Thoracic aorta (tissue), 2 donors: ENCODE results near the gene IL13. TPM values are rescaled to one million over a fixed set of nuclear protein-coding genes. Genes with fewer than 3 reads are reported as not detected.

Source experiments
- ATAC-seq: fragments of 150-250 bp; one replicate; pipeline ENCODE4 v1.8.0; 2017; ENCODE audit warnings: low read depth; ENCODE audit not compliant: insufficient number of reproducible peaks, low FRiP score
- DNase-seq: peaks from one replicate; pipeline ENCODE4 v3.0.0-alpha.2; 2020; ENCODE audit warnings: low spot score
- H3K27ac ChIP-seq, 2 donors: fragments of 200-600 bp; sonication (generic); 1 replicate in 1 of 2; 2 replicates in 1 of 2; pipeline ENCODE4 v1.5.1; 2016; ENCODE audit warnings: mild to moderate bottlenecking in 2 of 2, moderate library complexity in 2 of 2
- H3K27me3 ChIP-seq: fragments of 200-600 bp; sonication (generic); replicated peaks from 2 replicates; pipeline ENCODE4 v1.6.0; 2016; ENCODE audit warnings: mild to moderate bottlenecking; ENCODE audit not compliant: insufficient read depth
- H3K36me3 ChIP-seq: fragments of 200-600 bp; sonication (generic); one replicate; pipeline ENCODE4 v1.5.1; 2016
- H3K4me1 ChIP-seq, 2 donors: fragments of 200-600 bp; sonication (generic); 1 replicate in 1 of 2; 2 replicates in 1 of 2; pipeline versions ENCODE4 v1.5.1 to v1.6.0; 2016; ENCODE audit warnings: low read depth in 2 of 2, mild to moderate bottlenecking in 1 of 2; ENCODE audit not compliant: control insufficient read depth in 1 of 2
- H3K4me3 ChIP-seq: fragments of 200-600 bp; sonication (generic); 2 replicates; pipeline ENCODE4 v1.5.1; 2016; ENCODE audit warnings: mild to moderate bottlenecking
- H3K9me3 ChIP-seq: fragments of 200-600 bp; sonication (generic); 2 replicates; pipeline ENCODE4 v1.5.1; 2016
- CTCF ChIP-seq: fragments of 200-600 bp; sonication (generic); IDR thresholded peaks from one replicate; pipeline ENCODE4 v1.5.1; 2019; ENCODE audit warnings: antibody characterized with exemption
- total RNA-seq, 2 donors: library from RNA; depleted of rRNA; stranded (reverse); fragments of >200 nt; gene quantifications; one replicate each; pipeline versions ENCODE4 v1.1.0 to v1.2.3, GENCODE V29; 2016

IL13 gene
- total RNA-seq, 2 donors from 2014 or later, result 2.8 TPM; not detected in 1

GRCh38 chr5:132639706-132640130 is 18.3 kb upstream of the IL13 start:
- Histone ChIP-seq H3K27me3 (no peaks in the 10 kb centered on the region), H3K27ac (no peak overlapping the region), H3K9me3 (no peaks in the 10 kb centered on the region), H3K4me1 (no peaks in the 10 kb centered on the region), H3K4me3 (no peak overlapping the region), H3K36me3 (peaks cover 30% of the 10 kb centered on the region)
- no peak for ATAC-seq
- no peak for DNase-seq
- no peak for TF ChIP-seq CTCF

- no peak for TF ChIP-seq CTCF
- ATAC-seq (no peak), DNase-seq (no peak)
- no peaks in the 10 kb centered on the region for H3K9me3 ChIP-seq
- no peak overlapping the region for H3K27ac ChIP-seq
- H3K36me3 ChIP-seq, result peaks cover 30% of the 10 kb centered on the region
- no peaks in the 10 kb centered on the region for H3K4me1 ChIP-seq
- no peak overlapping the region for H3K4me3 ChIP-seq
- H3K27me3 ChIP-seq, result no peaks in the 10 kb centered on the region
These were observed 17.4 kb upstream of the IL13 start for GRCh38 chr5:132640613-132641012.

GRCh38 chr5:132641241-132641723 is 16.7 kb upstream of the IL13 start:
- no peaks in the 10 kb centered on the region for H3K27me3 ChIP-seq
- no peaks in the 10 kb centered on the region for H3K4me1 ChIP-seq
- no peak overlapping the region for H3K27ac ChIP-seq
- TF ChIP-seq CTCF, result no peak
- DNase-seq (no peak), ATAC-seq (no peak)
- no peaks in the 10 kb centered on the region for H3K9me3 ChIP-seq
- no peak overlapping the region for H3K4me3 ChIP-seq
- H3K36me3 ChIP-seq, result peaks cover 30% of the 10 kb centered on the region

GRCh38 chr5:132641841-132642240 is 16.1 kb upstream of the IL13 start:
- peaks cover 30% of the 10 kb centered on the region for H3K36me3 ChIP-seq

GRCh38 chr5:132644177-132644576 is 13.8 kb upstream of the IL13 start:
- peaks cover 13% of the 10 kb centered on the region for H3K36me3 ChIP-seq
- H3K4me1 ChIP-seq, result no peaks in the 10 kb centered on the region
- ATAC-seq (no peak), DNase-seq (no peak)
- no peak for TF ChIP-seq CTCF
- H3K9me3 ChIP-seq, result peaks cover 5% of the 10 kb centered on the region
- no peaks in the 10 kb centered on the region for H3K27me3 ChIP-seq
- no peak overlapping the region for H3K27ac ChIP-seq
- H3K4me3 ChIP-seq, result no peak overlapping the region

More at GRCh38 chr5:132641841-132642240, 16.1 kb upstream of the IL13 start:
- Histone ChIP-seq H3K27ac (no peak overlapping the region), H3K4me3 (no peak overlapping the region), H3K9me3 (no peaks in the 10 kb centered on the region), H3K27me3 (no peaks in the 10 kb centered on the region), H3K4me1 (no peaks in the 10 kb centered on the region)
- ATAC-seq (no peak), DNase-seq (no peak)
- no peak for TF ChIP-seq CTCF
